T47D (cell line): Measurements from ENCODE around the gene RTP2.

Experiments
- DNase-seq, 2 experiments: peaks; one replicate each; pipeline versions ENCODE4 v3.0.0 to v3.0.0-alpha.2; 2011 to 2012; ENCODE audit warnings: low read depth in 1 of 2, low spot score in 1 of 2
- JUND ChIP-seq: IDR thresholded peaks from 2 replicates; pipeline ENCODE4 v1.6.1; 2012; ENCODE audit warnings: low read depth
- in situ Hi-C: cut with HindIII; loops from 2 replicates; pipeline ENCODE4 v1.10.0; 2016; ENCODE audit warnings: low sequenced_read_pairs, low pct_unique_long_range_greater_than_20kb

Gene RTP2

GRCh38 chr3:187721055-187721454 lies 18.7 kb upstream of the RTP2 start:
- no peak for TF ChIP-seq JUND
- in situ Hi-C loops: no loop called here

GRCh38 chr3:187720337-187720670 lies 17.9 kb upstream of the RTP2 start:
- no peak for TF ChIP-seq JUND
- in situ Hi-C loops: no loop called here
- no peak for DNase-seq

More at GRCh38 chr3:187721055-187721454, 18.7 kb upstream of the RTP2 start:
- DNase-seq: no peak

- DNase-seq: no peak
- in situ Hi-C loops: no loop called here
- TF ChIP-seq JUND: no peak
These were observed 17.4 kb upstream of the RTP2 start for GRCh38 chr3:187719628-187720336.

GRCh38 chr3:187718802-187719201 lies 16.4 kb upstream of the RTP2 start:
- DNase-seq: no peak
- in situ Hi-C loops: no loop called here
- TF ChIP-seq JUND: no peak

- TF ChIP-seq JUND: no peak
- in situ Hi-C loops: no loop called here
These were observed 15.2 kb upstream of the RTP2 start for GRCh38 chr3:187717572-187717971.

GRCh38 chr3:187714404-187714979 lies 12.1 kb upstream of the RTP2 start:
- no peak for TF ChIP-seq JUND
- in situ Hi-C loops: no loop called here
- DNase-seq: peak; percentile 83 to 92

More at GRCh38 chr3:187717572-187717971, 15.2 kb upstream of the RTP2 start:
- no peak for DNase-seq

- DNase-seq: peak in 1 of 2 experiments; percentile 86
- no peak for TF ChIP-seq JUND
- in situ Hi-C loops: no loop called here
These were observed 11.1 kb upstream of the RTP2 start for GRCh38 chr3:187713504-187713903.

GRCh38 chr3:187709155-187709554 lies 6.8 kb upstream of the RTP2 start:
- DNase-seq: peak in 1 of 2 experiments; percentile 51
- no peak for TF ChIP-seq JUND
- in situ Hi-C loops: no loop called here

GRCh38 chr3:187708696-187709095 lies 6.3 kb upstream of the RTP2 start:
- in situ Hi-C loops: no loop called here
- no peak for DNase-seq
- TF ChIP-seq JUND: no peak

GRCh38 chr3:187706971-187707370 lies 4.6 kb upstream of the RTP2 start:
- no peak for TF ChIP-seq JUND
- in situ Hi-C loops: no loop called here
- DNase-seq: no peak

GRCh38 chr3:187705164-187705563 lies 2.8 kb upstream of the RTP2 start:
- TF ChIP-seq JUND: no peak
- DNase-seq: no peak
- in situ Hi-C loops: no loop called here

- TF ChIP-seq JUND: no peak
- DNase-seq: no peak
- in situ Hi-C loops: no loop called here
These were observed 2.1 kb downstream of the RTP2 start for GRCh38 chr3:187700249-187700648.

GRCh38 chr3:187698499-187699399 lies 3.6 kb downstream of the RTP2 start:
- in situ Hi-C loops: loop anchor here (25.0 kb wide), 1 partner anchor 386 kb away; no protein-coding TSS in a partner anchor
- DNase-seq: no peak
- TF ChIP-seq JUND: no peak
